Superior temporal gyrus (tissue), 1 donor: ENCODE data around the gene C2CD4B.

Experiments
- DNase-seq: peaks from one replicate; pipeline ENCODE4 v3.0.0-alpha.2; 2016; ENCODE audit errors: extremely low spot score

C2CD4B gene

GRCh38 chr15:62118520-62119226 lies 46.4 kb downstream of the C2CD4B start:
- no peak for DNase-seq

- DNase-seq = no peak
Observed at GRCh38 chr15:62115847-62116246, 49.2 kb downstream of the C2CD4B start.
